Mammary epithelial cell (primary cell): ENCODE data around the gene IGHMBP2.

Experiments used
- CTCF ChIP-seq, 2 donors: IDR thresholded peaks in 1 of 2; conservative IDR thresholded peaks in 1 of 2; 2 replicates each; pipeline ENCODE4 v1.5.1; 2011 to 2012; ENCODE audit warnings: inconsistent platforms in 2 of 2, low read length in 2 of 2, mild to moderate bottlenecking in 2 of 2, control low read depth in 1 of 2, low read depth in 1 of 2; ENCODE audit not compliant: insufficient read depth in 1 of 2; ENCODE audit errors: extremely low read depth in 1 of 2
- EZH2 ChIP-seq: IDR thresholded peaks from 2 replicates; pipeline ENCODE4 v1.6.1; 2012; ENCODE audit warnings: low read length, inconsistent platforms, borderline replicate concordance

GRCh38 chr11:68938816-68939582, 35.3 kb downstream of the IGHMBP2 start:
- no peak for TF ChIP-seq CTCF (conservative IDR thresholded peaks at IDR 0.05 in 1 of 2, IDR thresholded peaks at IDR 0.05 in 1 of 2; ENCODE audit: extremely low read depth in 1 of 2, insufficient read depth in 1 of 2, low read depth in 1 of 2, low read length in 2 of 2)
- no peak for TF ChIP-seq EZH2
